Right ventricle myocardium inferior (tissue), 1 donor: ENCODE measurements around the gene ATP4B. TPM values are rescaled to one million over a fixed set of nuclear protein-coding genes. Genes with fewer than 3 reads are reported as not detected.
"Not testable (repeated sequence)": the region's sequence is repeated elsewhere in the genome, so short reads cannot be mapped to it uniquely, and the experiment has no call there.

Experiments
- ATAC-seq: fragments of 200-7000 bp; cut with Tn5 transposase; one replicate; pipeline ENCODE4 v1.9.1; 2020; ENCODE audit warnings: mild to moderate bottlenecking, moderate library complexity
- DNase-seq: peaks from one replicate; pipeline ENCODE4 v3.0.0; 2021; ENCODE audit errors: missing footprints
- intact Hi-C: fragments of 100-400 bp; cut with DNase I; formaldehyde crosslinking; loops from one replicate; pipeline ENCODE4 v1.11.0; 2022
- total RNA-seq: library from RNA; stranded (reverse); fragmentation: NEBNext Ultra II Directional; extraction: Animal tissue kit (Norgen Biotek cat#: 25700); gene quantifications from one replicate; pipeline ENCODE4 v1.2.1, GENCODE V29; 2021
- donor health status: DM: no; HTN: yes; CAD: no; lungs with severe emphysema.

ATP4B gene
- total RNA-seq, 1 donor from 2014 or later = not detected

DNA sequence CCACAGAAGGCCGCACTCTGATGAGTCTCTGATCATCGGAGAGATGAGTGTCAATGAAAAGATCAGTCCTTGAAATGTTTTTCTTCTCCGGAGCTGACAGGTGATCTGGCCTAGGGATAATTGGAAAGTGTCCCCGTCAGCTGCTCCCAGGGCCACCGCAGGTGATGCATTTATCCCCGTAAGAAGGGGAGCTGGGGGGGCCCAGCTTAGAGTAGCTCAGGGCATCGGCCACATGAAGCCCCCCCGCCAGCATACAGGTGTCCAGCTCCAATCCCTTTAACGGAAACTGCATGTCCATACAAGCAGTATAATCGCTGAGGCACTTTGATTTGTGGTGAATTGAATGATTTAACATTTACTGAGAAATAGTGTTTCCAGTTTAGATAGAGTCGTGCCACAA lies 27.7 kb downstream of the ATP4B start:
- DNase-seq (no peak), ATAC-seq (no peak)
- intact Hi-C loops = no loop called here

GRCh38 chr13:113629866-113630265 lies 28.1 kb downstream of the ATP4B start:
- ATAC-seq (peak; percentile 10), DNase-seq (no peak)
- intact Hi-C loops = no loop called here

DNA sequence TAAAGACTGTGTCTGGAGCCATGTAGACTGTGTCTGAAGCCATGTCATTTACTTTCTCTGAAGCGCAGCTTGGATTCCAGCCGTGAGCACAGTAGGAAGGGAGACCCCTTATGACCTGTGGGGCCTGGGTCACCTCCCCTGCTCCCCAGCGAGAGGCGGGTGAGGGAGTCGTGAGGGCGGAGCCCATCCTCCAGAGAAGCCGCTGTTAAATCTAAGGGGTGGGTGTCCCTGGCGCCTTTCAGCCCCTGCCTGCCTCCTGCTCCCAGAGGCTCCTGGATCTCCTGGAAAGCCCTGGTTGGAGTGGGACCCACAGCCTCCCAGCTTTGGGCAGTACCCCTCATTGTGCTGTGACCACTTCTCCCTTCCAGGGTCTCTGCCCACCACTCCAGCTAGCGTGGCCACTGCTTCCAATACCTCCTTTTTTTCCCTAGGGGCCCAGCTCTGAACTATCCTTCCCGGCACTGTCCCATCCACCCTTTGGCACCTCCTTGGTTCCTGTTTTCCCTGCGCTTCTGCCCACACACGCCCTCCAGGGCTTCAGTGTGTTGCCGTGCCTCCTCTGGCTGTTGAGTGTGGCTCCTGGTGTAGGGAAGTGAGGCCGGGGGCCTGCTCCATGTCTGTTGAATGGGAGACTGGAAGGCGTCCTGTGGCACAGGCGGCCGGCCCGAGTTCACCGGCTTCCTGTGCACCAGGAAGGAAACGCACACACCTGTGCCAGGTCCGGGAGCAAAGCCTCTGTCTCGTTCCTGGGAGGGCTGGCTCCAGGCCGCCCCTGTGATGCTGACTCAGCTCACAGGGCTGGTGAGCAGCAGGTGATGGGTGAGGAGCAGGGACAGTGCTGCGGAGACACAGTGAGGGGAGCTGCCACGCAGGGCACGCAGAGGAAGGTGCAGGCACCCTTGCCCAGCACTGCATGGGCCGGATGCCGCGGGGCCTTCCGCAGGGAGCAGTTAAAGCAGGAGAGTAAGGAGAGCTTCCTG lies 29.4 kb downstream of the ATP4B start:
- intact Hi-C loops = no loop called here
- DNase-seq (no peak), ATAC-seq (no peak)

DNA sequence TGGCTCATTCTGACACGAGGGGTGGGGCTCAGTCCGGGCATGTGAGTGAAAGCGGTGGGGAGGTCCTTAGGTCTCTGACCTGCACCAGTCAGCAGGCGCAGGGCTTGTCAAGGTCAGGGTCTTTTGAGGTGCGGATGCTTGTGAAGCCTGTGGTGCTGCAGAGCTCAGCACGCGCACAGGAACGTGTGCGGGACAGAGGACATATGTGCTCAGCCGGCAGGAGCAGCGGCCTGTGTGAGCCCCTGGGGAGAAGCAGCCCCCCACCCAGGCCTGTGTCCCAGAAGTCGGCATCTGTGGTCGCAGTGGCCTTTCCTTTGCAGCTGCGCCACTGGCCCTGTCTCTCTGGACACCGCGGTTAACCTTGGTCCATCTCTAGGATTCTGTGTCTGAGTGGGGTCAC lies 30.9 kb downstream of the ATP4B start:
- ATAC-seq = no peak
- intact Hi-C loops = no loop called here
- no peak for DNase-seq

GRCh38 chr13:113625965-113626721 lies 31.9 kb downstream of the ATP4B start:
- intact Hi-C loops = no loop called here
- ATAC-seq = no peak
- no peak for DNase-seq

DNA sequence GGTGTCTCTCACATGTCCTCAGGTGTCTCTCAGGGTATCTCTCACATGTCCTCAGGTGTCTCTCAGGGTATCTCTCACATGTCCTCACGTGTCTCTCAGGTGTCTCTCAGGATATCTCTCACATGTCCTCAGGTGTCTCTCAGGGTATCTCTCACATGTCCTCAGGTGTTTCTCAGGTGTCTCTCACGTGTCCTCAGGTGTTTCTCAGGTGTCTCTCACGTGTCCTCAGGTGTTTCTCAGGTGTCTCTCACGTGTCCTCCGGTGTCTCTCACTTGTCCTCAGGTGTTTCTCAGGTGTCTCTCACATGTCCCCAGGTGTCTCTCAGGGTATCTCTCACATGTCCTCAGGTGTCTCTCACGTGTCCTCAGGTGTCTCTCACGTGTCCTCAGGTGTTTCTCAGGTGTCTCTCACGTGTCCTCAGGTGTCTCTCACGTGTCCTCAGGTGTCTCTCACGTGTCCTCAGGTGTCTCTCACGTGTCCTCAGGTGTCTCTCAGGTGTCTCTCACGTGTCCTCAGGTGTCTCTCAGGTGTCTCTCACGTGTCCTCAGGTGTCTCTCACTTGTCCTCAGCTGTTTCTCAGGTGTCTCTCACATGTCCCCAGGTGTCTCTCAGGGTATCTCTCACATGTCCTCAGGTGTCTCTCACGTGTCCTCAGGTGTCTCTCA lies 33.2 kb downstream of the ATP4B start:
- ATAC-seq, intact Hi-C loops, DNase-seq: not testable (repeated sequence)

- DNase-seq = no peak
- no peak for ATAC-seq
- intact Hi-C loops = no loop called here
Measured at GRCh38 chr13:113624235-113624587, 33.8 kb downstream of the ATP4B start.

- no peak for ATAC-seq
- intact Hi-C loops = no loop called here
- DNase-seq = no peak
Measured at GRCh38 chr13:113623491-113624234, 34.3 kb downstream of the ATP4B start.

- DNase-seq (no peak), ATAC-seq (no peak)
- intact Hi-C loops = no loop called here
Measured at GRCh38 chr13:113622791-113623490, 35.1 kb downstream of the ATP4B start.

- ATAC-seq, intact Hi-C loops: not testable (repeated sequence)
- peak; percentile 48 for DNase-seq
Measured at GRCh38 chr13:113621986-113622550, 35.9 kb downstream of the ATP4B start.

GRCh38 chr13:113621498-113621897 lies 36.5 kb downstream of the ATP4B start:
- ATAC-seq, intact Hi-C loops: not testable (repeated sequence)
- DNase-seq = peak; percentile 32

GRCh38 chr13:113621046-113621445 lies 37.0 kb downstream of the ATP4B start:
- intact Hi-C loops = no loop called here
- ATAC-seq = no peak
- DNase-seq = no peak

GRCh38 chr13:113620036-113620796 lies 37.8 kb downstream of the ATP4B start:
- DNase-seq = peak; percentile 70
- intact Hi-C loops = no loop called here
- ATAC-seq = no peak

- DNase-seq (peak; percentile 53), ATAC-seq (no peak)
- intact Hi-C loops = no loop called here
Measured at GRCh38 chr13:113618455-113618854, 39.5 kb downstream of the ATP4B start.

GRCh38 chr13:113617961-113618360 lies 40.0 kb downstream of the ATP4B start:
- DNase-seq (no peak), ATAC-seq (no peak)
- intact Hi-C loops = no loop called here

GRCh38 chr13:113616991-113617749 lies 40.8 kb downstream of the ATP4B start:
- intact Hi-C loops = no loop called here
- DNase-seq = peak; percentile 45
- no peak for ATAC-seq
